TTC549 (cell line): ENCODE data around the gene DPEP1.
"Not testable (repeated sequence)": the region's sequence is repeated elsewhere in the genome, so short reads cannot be mapped to it uniquely, and the experiment has no call there.

ENCODE experiments used
- FAIRE-seq: peaks from 2 replicates; lab custom pipeline; 2012; peaks lifted over from hg19 to GRCh38; lab: Jason Lieb, UNC

DPEP1 gene

DNA sequence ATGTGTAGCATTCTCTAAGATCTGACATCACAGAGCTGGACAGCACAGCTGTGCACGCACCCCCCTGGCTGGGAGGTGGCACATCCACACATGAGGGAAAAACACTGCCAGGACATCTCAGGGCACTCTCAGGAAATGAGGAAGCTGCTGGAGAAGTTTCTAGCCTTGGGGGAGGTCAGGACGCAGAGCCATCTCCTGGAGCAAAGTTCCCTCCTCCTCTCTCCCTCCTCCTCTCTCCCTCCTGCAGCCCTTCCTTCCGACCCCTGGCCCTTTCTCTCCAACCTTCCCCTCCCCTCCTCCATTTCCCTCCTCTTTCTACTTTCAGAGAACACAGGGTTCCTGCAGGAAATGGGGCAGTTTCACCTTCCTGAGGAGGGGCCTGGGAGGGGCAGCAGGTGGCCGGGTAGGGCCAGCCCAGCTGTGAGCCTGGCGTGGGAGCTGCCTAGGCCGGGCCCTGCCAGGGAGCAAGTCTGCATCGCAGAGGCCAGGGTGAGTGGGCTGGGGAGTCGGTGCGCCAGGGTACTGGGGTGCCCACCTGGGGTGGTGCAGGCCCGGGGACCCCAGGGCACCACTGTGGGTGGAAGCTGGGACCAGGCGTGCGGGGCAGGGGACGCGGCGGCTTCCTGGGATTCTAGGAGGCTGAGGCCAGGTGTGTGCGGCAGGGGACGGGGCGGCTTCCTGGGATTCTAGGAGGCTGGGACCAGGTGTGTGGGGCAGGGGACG lies at the start of gene DPEP1:
Gene DPEP1 (plus strand): TSS at position 412 of the 723 bp plus-strand sequence. CDS start 16,769 bp downstream, outside the sequence.
- no peak for FAIRE-seq

DNA sequence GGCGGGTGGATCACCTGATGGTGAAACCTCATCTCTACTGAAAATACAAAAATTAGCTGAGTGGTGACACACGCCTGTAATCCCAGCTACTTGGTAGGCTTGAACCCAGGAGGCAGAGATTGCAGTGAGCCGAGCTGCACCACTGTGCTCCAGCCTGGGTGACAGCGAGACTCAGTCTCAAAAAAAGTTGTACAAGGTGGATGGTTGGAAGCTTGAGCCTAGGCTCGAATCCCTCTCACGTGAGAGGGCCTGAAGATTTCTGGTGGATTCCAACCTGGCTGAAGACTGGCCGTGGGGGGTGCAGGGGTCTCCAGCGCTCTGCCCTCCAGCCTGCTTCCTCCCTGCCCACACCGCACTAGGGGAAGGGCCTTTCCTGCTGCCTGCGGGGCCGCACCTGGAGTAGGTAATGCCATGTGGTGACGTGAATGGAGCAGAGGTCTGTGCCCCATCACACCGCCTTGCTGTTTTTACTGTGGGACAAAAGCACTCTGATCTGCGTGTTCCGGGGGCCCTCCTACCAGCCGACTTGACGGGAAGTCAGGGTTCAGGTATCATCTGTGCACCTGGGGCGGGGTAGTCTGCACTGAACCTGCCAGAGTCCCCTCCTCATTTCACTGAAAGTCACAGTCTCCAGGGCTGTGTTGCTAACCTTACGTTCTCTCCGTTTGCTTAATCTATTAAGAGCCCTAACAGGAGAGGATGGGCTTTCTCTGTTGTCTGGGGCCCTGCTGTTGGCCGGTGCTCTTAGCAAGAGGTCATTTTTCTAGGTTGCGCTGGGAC lies 48.8 kb upstream of the DPEP1 start:
- no peak for FAIRE-seq

DNA sequence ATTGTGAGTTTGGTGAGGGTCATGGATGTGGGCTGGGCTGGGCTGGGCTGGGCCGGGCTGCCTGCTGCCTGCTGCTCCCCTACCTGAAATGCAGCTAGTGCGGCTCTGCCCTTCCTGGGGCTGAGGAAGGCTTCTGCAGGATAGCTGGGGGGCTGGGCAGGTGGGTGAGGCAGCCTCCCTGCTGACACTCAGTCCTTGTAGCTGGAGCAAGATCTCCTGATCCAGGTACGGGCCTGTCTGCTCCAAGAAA lies 48.3 kb upstream of the DPEP1 start:
- no peak for FAIRE-seq

DNA sequence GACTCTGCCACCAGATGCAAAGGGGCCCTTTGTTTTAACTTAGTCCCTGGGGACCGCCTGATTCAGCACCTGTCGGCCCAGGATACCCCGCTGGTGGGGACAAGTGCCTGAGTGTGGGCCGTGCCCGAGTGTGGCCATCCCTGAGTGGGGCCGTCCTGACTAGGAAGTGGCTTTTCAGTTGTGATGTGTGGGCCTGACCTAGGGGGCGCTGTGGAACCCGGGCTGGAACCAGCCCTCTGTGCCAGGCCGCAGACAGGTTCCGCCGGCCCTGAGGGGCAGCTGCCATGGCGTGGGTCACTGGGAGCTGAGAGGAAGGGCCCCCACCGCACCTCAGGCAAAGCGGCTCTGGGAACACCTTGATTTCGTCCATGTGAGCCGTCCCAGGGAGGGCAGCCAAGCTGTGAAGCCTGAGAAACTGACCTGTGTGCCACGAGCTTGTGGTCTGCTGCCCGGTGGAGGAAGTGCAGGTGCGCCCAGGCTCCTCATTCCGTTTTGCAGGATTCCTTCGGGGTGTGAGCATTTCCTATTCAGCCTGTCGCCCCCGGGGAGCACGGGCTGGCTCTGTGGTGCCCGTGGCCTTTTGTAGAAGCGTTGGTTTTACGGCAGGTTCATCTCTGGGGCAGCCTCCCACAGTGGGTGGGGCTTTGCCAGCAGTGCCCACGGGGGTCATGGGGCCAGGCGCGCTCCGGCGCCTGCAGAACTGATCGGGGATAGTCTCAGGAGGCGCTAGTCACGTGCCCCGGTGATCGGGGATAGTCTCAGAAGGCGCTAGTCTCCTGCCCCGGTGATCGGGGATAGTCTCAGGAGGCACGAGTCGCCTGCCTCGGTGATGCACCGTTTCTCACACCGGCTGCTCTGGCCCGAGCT lies 47.7 kb upstream of the DPEP1 start:
- FAIRE-seq, result no peak

DNA sequence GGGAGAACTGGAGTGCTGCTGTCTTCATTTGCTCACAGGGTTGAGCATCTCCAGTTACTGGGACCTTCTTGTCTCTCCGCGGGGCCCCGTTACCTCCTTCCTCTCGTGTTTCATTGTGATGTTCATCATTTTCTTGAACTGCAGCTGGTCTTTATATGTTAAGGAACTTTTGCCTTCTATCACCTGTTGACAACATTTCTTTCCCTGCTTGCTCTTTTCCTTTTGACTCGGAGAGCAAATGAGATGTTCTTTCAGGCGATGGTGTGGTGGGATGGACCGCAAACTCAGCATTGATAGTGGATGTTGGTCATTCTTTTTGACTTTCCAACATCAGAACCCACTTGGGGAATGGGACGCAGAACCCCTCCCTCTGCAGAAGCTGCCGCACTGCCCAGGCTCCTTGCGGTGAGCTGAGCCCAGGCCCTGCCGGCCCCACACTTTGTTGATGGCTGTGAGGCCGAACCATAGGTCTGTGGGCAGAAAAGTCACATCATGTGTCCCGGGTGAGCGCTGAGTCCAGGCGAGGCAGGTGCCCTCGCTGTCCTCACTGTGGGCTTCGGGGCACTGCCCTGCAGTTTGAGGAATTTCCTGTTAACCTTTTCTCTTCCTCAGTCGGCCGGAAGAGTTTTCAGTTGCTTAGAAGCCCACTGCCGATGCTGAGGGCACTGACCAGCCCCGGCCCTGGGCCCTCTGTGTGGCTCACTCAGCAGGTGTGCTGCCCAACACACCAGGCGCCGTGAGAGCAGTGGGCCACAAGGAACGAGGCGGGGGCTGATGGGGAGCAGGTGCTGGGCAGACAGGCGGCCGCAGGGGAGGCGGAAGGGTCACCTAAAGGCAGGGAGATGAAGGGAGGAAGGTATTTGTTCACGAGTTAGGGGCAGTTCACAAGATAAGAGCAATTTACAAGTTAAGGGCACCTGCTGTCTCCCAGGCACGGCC lies 45.5 kb upstream of the DPEP1 start:
- FAIRE-seq, result no peak

DNA sequence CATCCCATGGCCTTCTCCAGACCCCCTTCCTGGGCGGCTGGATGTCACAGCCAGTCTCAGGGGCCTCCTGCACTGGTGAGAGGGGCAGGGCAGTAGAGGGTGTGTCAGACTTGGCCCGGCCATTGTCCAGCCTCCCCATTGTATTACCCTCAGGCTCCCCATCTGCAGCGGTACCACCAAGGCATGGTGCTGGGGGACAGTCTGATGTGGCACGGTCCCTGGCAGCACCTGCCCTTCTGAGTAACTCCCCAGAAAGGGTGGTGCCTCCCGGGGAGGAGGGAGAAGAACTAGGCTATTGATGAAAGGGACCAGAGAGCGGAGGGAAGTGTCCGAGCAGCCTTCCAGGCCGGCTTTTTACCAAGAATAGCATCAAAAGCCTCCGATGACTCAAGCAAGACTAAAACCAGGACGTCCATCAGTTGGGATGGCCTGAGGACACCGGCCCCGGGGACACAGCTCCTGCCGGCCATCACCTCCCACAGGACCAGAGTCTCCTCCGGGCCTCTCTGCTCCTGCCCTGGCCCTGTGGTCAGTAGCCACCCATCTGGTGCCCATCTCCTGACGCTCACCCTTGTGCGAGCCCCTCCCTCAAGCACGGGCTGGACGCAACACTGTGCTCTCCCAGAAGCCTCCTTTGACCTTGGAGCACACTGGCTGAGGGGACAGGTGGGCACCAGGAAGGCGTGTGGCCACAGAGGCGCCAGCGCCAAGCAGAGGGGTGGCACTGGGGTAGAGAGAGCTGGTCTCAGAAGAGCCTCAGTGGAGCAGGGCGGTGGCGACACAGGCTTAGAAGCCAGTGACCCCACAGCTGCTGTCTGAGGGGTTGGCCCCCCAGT lies 43.7 kb upstream of the DPEP1 start:
- no peak for FAIRE-seq

DNA sequence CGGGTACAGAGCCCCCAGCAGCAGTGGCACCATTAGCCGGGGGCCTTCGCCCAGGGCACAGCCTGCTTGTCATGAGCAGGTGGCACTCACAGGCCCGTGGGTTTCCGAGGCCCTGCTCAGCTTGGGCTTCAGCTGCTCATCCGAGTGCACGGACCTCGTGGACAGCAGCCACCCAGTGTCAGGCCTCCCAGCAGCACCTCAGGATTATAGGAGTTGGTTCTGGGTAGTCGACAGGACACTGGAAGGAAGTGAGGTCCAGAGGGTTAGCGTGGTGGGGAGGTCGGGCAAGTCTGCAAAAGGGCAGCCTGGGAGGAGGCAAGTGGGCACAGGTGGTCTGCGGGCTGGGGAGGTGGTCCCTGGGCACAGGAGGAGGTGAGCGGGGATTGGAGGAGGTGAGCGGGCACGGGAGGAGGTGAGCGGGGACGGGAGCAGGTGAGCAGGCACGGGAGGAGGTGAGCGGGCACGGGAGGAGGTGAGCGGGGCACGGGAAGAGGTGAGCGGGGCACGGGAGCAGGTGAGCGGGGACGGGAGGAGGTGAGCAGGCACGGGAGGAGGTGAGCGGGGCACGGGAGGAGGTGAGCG lies 43.0 kb upstream of the DPEP1 start:
- no peak for FAIRE-seq

DNA sequence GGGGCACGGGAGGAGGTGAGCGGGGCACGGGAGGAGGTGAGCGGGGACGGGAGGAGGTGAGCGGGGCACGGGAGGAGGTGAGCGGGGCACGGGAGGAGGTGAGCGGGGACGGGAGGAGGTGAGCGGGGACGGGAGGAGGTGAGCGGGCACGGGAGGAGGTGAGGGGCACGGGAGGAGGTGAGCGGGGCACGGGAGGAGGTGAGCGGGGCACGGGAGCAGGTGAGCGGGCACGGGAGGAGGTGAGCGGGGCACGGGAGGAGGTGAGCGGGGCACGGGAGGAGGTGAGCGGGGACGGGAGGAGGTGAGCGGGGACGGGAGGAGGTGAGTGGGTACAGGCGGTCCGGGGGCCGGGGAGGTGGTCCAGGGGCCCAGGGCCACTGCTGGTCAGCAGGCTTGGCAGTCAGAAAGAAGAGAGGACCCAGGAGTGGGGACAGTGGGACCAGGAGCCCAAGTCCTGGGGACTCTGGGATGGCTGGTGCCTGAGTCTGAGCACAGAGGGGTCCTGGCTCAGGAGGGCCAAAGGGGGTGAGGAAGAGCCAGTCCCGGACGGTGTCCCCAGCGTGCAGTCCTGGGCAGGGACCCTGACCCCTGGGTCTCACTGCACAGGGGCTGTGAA lies 42.4 kb upstream of the DPEP1 start:
- not testable (repeated sequence) for FAIRE-seq

DNA sequence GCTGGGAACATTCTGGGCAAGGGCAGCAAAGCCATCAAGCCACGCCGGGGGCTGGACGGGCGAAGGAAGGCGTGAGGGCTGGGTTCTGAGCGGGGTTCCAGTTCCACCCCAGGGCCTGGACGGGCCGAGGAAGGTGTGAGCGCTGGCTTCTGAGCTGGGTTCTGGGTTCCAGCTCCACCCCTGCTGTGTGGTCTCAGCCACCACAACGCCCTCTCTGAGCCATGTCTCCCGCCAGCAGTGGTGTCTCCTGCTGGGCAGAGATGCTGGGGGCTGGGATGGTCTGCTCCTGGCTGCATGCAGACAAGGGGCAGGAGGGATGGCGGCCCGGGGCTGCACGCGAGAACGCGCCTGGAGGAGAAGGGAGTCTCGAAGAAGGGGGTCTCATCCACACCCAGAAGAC lies 41.8 kb upstream of the DPEP1 start:
- no peak for FAIRE-seq

DNA sequence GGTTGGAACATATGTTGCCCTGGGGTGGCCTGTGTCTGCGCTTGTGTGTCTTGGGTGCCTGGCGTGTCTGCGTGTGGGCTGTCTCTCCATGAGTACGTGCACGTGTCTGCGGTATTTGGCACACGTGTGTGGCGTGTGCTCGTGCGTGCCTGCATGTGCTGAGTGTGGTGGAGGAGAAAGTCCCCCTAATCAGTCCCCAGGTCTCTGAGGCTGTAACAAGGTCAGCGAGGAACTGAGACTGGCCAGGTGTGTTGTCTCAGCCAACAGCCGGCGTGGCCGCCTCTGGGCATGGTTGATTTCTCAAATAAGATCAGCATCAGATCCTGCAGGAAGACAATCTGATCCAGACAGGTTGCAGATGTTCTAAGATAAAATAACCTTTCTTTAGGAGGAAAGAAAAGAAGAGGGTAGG lies 41.4 kb upstream of the DPEP1 start:
- no peak for FAIRE-seq

DNA sequence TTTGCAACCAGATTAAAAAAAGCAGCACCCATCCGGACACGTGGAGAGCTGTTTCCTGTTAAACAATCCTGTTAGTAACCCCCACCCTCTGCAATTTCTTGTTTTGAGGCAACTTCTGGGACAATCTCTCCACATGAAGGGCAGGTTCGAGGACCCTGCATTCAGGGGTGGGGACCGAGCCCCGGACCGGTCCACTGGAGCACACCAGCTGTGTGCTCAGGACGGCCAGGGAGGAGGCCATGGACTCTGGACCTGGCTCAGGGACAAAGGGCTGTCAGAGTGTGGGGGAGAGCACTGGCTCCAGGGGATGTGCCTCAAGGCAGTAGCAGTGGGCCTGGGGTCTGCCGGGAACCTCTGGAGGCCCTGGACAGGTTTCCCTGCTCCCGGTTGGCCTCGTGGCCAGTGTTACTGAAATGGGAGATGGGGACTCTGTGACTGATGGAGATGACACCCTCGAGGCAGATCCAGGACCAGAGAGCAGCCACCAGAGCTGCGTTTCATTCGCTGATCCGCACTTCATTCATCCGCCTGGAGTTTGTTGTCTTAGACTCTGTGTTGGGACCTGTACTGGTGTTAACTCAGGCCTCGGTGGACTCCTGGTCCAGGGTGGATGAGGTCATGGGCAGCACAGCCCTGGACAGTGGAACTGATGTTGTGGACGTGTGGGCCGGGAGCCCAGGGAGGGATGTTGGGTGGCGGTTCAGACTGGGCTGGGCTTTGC lies 40.8 kb upstream of the DPEP1 start:
- no peak for FAIRE-seq

DNA sequence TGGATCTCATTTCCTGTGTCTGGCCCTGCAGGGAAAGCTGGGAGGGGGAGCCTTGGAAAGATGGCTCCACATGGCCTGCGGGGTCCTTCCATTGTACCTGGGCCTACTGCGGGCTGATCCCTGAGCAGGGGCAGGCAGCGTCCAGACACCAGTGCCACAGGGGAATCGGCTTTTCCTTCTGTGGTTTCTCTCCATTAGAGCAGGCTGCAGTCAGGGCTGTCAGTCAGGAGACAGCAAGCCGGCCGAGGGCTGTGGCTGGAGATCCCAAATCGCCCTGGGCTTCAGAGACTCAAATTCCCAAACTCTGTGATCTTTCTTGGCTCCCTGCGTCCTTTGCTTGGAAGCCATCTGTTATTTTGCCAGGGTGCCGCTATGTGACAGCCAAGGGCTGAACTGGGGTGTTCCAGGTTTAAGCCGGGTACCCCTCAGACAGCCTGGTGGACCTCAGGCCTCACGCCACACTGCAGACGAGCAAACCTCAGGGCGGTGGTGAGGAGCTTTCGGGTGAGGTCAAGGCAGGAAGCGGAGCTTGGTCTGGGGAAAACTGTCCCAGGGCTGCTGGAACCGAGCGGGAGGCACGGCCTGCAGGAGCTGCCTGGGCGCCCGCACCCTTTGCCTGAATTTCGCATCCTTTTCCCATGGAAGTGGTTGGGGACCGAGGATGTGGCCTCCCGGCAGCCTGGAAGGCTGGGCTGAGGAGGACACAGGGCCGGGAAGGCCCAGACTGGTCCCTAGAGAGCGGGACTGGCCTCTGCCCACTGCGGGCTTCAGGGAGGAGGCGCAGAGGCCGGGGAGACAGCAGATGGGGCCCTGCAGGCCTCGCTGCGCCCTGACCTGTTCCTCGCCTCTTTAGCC lies 39.4 kb upstream of the DPEP1 start:
- no peak for FAIRE-seq

DNA sequence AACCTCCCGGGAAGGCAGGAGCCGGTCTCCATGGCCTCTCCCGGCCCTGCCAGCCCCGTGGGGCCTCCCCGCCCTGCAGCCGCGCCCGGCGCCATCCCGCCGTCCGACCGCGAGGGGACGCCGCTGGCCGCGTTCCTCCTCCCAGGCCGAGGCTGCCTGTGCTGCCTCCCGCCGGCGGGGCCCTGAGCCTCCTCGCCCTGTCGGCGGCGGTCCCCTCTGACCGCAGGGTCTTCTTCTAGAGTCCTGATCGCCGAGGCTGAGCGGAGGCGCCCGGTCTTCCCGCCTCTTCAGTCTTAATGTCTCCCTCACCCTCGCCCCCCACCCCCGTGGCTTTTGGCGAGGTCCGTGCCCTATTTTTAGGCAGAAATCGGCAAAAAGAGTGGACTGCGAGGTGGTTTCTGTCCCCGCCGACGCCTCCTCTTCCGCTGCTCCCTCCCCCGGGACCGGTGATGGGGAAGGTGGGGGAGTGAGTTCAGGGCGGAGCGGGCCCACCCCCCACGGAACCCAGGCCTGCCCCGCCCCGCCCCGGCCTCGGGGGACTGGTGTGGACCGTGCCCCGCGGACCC lies 38.7 kb upstream of the DPEP1 start:
- FAIRE-seq, result no peak

DNA sequence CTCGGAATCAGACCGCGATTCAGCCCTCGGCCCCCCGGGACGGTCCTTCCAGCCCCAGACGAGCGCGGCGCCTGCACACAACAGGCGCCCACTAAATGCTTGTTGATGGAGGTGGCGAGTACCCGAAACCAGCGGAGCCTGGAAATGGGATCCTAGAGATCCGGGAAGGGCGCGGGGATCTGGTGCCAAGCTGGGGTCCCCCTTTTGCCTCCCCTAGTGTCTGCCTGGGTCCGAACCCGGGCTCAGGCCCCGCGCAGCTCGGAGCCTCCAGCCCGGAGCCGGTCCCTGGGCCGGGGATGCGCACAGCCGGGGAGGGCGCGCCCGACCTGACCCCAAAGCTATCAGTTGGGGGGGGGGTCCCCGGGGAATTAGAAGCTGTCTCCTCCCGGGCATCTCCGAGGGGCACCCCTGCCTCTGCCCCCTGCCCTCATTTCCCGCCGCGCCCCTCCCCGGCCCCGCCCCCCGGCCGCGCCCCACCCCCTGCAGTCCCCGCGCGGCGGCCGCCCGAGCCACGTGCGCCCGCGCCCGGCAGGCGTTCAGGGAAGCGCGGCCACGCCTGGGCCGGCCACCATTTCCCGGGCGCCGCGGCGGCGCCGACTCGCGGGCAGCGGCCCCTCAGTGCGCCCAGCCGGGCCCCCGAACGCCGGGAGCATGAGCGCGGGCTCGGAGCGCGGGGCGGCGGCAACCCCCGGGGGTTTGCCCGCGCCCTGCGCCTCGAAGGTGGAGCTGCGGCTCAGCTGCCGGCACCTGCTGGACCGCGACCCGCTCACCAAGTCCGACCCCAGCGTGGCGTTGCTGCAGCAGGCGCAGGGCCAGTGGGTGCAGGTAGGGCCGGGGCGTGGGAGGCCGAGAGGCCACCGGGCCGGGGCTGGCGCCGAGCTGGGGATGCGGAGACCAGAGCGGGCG lies 37.9 kb upstream of the DPEP1 start, which contains the start of gene CPNE7:
Gene CPNE7 (plus strand): TSS at position 512 of the 906 bp plus-strand sequence. CDS start 140 bp downstream, at position 652.
- FAIRE-seq, result no peak

DNA sequence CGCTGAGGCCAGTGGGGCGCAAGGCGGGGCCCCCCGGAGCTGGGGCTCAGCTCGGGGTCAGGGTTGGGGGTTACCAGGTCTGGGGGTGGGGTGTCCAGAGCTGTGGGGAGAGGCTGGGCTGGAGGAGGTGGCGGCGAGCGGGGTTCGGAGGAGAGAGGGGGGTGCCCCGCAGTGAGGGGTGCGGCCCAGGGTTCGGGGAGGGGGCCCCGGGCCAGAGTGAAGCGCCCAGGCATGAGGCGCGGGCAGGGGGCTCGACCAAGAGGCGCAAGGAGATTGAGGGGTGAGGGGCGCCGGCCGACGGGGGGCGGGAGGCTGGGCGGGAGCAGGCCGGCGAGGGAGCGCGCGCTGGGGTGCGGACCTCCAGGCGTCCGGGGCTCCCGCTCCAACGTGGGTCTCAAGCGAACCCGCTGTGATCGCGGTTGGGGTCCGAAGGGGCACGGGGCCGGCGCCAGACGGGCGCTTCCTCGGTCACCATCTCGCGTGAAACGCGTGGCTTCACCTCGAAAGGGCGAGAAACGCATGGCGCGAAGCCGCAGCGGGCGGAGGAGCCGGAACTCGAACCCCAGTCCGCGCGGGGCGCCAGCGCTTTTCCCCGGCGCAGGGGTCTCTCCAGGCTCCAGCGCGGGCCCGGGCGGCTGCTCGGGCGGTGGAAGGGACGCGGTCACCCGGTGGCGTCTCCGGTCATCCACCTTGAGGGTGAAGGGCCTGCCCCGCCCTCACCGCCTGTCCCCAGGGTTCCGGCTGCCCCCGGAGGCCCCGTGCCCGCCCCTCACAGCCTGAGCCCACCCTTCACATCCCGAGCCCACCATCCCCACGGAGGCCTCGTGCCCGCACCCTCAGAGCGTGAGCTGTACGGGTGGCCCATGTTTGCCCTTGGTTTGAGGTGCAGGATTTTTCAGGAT lies 37.0 kb upstream of the DPEP1 start:
- FAIRE-seq, result no peak
